ENCODE measurements around the gene ZNF280A. TPM values are rescaled to one million over a fixed set of nuclear protein-coding genes. Genes with fewer than 3 reads are reported as not detected.

ZNF280A gene
- total and polyA plus RNA-seq, 9 of the 15 experiments (the other 6 are each of a cell fraction or from before 2014, with no cell fraction given): 19.0 to 40.8 (median 28.6) TPM

DNA sequence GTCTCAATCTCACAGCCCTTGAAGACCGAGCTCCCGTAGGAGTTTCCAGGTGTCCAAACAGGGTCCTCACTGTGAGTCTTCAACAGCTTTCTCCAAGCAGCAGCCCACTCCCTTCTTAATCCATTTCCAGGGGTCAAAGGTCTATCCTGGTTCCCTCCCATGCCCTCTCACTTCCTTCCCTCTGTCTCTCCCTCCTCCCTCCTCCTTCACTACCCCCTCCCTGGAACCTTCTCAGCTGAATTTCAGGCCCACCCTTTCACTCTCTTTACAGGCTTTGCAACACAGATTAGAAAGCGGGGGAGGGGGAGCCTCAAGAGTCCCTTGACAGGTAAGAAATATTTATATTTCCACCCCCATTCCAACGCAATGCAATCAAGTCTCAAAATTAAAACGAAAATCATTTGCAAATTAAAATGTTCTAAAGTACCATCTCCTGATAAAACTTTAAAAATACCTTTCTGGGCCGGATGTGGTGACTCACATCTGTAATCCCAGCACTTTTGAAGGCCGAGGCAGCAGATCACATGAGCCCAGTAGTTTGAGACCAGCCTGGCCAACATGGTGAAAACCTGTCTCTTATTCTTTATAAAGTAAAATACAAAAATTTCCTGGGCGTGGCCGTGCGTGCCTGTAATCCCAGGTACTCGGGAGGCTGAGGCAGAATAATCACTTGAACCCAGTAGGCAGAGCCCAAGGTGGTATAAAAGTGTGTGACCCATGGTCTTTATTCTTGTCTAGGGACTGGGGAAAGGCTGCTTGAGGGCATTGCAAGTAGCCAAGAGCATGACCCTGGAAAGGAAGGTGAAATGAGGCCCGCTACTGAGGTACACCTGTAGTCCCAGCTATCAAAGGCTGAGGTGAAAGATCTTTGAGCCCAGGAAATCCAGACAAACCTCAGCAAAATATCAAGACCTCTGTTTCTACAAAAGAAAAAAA lies 865 bp upstream of the ZNF280A start (continued):
- TF ChIP-seq, protein P1, sequence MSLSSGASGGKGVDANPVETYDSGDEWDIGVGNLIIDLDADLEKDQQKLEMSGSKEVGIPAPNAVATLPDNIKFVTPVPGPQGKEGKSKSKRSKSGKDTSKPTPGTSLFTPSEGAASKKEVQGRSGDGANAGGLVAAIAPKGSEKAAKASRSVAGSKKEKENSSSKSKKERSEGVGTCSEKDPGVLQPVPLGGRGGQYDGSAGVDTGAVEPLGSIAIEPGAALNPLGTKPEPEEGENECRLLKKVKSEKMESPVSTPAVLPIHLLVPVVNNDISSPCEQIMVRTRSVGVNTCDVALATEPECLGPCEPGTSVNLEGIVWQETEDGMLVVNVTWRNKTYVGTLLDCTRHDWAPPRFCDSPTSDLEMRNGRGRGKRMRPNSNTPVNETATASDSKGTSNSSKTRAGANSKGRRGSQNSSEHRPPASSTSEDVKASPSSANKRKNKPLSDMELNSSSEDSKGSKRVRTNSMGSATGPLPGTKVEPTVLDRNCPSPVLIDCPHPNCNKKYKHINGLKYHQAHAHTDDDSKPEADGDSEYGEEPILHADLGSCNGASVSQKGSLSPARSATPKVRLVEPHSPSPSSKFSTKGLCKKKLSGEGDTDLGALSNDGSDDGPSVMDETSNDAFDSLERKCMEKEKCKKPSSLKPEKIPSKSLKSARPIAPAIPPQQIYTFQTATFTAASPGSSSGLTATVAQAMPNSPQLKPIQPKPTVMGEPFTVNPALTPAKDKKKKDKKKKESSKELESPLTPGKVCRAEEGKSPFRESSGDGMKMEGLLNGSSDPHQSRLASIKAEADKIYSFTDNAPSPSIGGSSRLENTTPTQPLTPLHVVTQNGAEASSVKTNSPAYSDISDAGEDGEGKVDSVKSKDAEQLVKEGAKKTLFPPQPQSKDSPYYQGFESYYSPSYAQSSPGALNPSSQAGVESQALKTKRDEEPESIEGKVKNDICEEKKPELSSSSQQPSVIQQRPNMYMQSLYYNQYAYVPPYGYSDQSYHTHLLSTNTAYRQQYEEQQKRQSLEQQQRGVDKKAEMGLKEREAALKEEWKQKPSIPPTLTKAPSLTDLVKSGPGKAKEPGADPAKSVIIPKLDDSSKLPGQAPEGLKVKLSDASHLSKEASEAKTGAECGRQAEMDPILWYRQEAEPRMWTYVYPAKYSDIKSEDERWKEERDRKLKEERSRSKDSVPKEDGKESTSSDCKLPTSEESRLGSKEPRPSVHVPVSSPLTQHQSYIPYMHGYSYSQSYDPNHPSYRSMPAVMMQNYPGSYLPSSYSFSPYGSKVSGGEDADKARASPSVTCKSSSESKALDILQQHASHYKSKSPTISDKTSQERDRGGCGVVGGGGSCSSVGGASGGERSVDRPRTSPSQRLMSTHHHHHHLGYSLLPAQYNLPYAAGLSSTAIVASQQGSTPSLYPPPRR (CRISPR knock-in tag; IDR thresholded peaks at IDR 0.05; ENCODE audit: borderline replicate concordance): peak; percentile 89
- TF ChIP-seq ZBTB1 (CRISPR knock-in tag; IDR thresholded peaks at IDR 0.05; ENCODE audit: borderline replicate concordance, low read depth) (peak; percentile 70; the same call in 1 of the 2 replicates), KAT7 (CRISPR knock-in tag; IDR thresholded peaks at IDR 0.05; ENCODE audit: borderline replicate concordance) (peak; percentile 98), ZBTB49 (CRISPR knock-in tag; IDR thresholded peaks at IDR 0.05; ENCODE audit: borderline replicate concordance) (peak; percentile 60; the same call in 1 of the 2 replicates), SMAD4 (CRISPR knock-in tag; conservative IDR thresholded peaks at IDR 0.05) (no peak)
- TF ChIP-seq, protein P2, sequence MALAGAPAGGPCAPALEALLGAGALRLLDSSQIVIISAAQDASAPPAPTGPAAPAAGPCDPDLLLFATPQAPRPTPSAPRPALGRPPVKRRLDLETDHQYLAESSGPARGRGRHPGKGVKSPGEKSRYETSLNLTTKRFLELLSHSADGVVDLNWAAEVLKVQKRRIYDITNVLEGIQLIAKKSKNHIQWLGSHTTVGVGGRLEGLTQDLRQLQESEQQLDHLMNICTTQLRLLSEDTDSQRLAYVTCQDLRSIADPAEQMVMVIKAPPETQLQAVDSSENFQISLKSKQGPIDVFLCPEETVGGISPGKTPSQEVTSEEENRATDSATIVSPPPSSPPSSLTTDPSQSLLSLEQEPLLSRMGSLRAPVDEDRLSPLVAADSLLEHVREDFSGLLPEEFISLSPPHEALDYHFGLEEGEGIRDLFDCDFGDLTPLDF (CRISPR knock-in tag; IDR thresholded peaks at IDR 0.05): 0 out of 2 replicates have a peak, but pooled peaks have one; percentile 14
- TF ChIP-seq, protein P3, sequence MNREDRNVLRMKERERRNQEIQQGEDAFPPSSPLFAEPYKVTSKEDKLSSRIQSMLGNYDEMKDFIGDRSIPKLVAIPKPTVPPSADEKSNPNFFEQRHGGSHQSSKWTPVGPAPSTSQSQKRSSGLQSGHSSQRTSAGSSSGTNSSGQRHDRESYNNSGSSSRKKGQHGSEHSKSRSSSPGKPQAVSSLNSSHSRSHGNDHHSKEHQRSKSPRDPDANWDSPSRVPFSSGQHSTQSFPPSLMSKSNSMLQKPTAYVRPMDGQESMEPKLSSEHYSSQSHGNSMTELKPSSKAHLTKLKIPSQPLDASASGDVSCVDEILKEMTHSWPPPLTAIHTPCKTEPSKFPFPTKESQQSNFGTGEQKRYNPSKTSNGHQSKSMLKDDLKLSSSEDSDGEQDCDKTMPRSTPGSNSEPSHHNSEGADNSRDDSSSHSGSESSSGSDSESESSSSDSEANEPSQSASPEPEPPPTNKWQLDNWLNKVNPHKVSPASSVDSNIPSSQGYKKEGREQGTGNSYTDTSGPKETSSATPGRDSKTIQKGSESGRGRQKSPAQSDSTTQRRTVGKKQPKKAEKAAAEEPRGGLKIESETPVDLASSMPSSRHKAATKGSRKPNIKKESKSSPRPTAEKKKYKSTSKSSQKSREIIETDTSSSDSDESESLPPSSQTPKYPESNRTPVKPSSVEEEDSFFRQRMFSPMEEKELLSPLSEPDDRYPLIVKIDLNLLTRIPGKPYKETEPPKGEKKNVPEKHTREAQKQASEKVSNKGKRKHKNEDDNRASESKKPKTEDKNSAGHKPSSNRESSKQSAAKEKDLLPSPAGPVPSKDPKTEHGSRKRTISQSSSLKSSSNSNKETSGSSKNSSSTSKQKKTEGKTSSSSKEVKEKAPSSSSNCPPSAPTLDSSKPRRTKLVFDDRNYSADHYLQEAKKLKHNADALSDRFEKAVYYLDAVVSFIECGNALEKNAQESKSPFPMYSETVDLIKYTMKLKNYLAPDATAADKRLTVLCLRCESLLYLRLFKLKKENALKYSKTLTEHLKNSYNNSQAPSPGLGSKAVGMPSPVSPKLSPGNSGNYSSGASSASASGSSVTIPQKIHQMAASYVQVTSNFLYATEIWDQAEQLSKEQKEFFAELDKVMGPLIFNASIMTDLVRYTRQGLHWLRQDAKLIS (CRISPR knock-in tag; IDR thresholded peaks at IDR 0.05): peak; percentile 83; the same call in 1 of the 2 replicates
- TF ChIP-seq, protein P4, sequence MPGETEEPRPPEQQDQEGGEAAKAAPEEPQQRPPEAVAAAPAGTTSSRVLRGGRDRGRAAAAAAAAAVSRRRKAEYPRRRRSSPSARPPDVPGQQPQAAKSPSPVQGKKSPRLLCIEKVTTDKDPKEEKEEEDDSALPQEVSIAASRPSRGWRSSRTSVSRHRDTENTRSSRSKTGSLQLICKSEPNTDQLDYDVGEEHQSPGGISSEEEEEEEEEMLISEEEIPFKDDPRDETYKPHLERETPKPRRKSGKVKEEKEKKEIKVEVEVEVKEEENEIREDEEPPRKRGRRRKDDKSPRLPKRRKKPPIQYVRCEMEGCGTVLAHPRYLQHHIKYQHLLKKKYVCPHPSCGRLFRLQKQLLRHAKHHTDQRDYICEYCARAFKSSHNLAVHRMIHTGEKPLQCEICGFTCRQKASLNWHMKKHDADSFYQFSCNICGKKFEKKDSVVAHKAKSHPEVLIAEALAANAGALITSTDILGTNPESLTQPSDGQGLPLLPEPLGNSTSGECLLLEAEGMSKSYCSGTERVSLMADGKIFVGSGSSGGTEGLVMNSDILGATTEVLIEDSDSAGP (CRISPR knock-in tag; IDR thresholded peaks at IDR 0.05): 0 out of 2 replicates have a peak, but pooled peaks have one; percentile 76

Data from K562 (cell line).